Measurements from ENCODE around the gene AKT2.

Gene AKT2

DNA sequence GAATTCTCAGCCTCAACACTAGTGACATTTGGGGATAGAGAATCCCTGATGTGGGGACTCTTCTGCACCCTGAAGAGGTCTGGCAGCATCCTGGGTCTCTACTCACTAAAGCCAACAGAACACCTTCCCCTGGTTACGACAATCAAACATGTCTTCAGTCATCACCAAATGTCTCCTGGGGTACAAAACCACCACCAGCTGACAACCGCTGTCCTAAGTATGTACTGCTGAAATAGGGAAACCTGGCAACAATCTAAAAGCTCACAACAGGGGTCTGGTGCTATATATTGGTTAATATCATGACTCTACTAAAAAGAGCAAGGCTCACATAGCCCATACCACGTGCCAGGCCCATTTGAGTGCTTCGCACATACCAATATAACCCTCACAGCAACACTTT, 13.4 kb downstream of the AKT2 start:
- DNase-seq = no peak

DNA sequence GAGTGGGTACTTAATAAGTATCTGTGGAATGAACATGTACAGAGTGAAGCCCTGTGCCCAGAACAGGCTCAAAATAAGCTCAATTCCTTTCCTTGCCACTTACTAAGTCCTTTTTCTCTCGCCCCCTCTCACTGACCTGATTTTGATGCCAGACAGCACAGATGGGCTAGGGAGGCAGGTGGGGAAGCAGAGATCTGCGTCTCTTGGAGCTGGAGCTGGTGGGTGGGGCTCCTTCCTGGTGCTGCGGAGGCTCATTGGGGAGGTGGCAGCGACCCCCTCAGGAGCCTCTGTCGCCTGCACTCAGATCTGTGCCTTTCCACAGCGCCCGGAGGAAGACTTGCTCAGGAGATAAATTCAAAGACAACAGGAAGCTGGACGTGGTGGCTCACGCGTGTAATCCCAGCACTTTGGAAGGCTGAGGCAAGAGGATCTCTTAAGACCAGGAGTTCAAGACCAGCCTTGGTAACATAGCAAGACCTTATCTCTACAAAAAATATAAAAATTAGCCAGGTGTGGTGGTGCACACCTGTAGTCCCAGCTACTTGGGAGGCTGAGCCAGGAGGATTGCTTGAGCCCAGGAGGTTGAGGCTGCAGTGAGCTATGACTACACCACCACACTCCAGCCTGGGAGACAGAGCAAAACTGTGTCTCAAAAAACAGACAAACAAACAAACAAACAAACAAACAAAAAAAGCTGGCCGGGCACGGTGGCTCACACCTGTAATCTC, 14.6 kb downstream of the AKT2 start:
- DNase-seq = no peak

DNA sequence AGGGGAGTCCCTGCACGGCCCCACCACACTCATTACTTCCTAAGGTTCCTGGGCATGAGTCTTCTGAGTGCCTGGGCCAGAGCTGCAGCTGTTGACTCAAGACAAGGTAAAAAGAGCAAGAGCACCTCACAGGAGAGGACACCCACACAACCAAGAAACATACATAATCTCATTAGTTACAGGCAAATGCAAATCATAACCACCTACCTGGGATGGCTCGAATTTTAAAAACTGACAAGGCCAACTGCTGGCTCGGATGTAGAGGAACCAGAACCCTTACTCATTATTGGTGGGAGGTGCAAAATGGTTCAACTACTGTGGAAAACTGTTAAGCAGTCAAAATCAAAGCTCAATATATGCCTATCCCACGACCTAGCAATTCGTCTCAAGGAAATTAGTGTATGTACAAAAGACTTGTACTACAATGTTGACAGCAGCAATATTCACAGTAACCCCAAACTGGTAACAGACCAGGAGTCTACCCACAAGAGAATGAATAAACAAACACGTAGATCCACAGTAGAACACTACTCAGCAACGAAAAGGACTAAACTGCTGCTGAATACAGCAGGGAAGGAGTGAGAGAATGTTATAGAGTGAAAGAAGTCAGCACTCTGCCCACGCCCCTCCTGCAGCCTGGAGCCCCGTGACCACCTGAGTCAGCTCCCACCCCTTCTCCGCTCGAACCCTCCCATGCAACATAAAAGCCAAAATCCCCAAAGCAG, 15.8 kb downstream of the AKT2 start:
- DNase-seq = no peak

DNA sequence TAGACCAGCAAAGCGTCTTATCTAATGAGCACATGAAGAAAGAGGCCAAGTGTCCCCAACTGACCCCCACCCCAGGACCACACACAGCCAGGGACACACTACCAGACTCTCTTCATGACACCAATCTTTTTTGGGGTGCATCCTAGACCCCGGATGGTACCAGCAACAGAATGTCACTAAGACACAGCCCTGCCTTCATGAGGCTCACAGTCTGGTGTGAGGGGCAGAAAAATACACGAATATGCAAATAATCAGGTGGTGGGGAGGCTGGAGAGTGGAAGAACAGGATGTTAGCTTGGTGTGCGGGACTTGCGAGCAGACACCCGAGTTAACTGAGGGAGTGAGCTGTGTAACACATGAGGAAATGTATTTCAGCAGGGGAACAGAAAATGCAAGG, 17.5 kb downstream of the AKT2 start:
- DNase-seq = no peak

DNA sequence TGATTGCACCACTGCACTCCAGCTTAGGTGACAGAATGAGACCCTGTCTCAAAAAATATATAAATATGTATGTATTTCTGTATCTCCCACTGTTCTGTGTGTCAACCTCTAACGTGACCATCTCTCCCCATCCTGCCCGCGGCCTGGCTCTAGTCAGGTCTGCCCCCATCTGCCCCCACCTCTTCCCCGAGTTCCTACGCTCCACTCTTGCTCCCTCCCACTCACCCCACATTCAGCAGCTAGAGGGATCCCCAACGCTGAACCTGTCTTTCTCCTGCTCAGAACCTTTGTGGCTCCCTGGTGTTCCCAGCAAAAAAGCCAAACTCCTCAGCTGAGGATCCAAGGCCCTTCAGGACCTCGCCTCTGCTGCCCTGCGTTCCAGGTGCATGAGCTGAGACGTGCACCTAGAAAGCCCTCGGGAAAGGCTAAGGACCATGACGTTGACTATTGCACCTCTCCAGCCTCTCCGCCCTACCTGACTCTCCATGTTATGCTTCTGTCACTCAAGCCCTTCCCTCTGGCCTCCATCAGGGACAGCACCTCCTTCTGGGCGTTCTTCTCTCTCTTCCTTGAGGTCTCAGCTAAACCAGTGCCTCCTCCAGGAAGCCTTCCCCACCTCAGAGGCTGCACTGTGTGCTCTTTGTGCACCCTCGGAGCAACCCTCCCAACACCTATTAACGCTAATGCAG, 18.1 kb downstream of the AKT2 start:
- no peak for DNase-seq

DNA sequence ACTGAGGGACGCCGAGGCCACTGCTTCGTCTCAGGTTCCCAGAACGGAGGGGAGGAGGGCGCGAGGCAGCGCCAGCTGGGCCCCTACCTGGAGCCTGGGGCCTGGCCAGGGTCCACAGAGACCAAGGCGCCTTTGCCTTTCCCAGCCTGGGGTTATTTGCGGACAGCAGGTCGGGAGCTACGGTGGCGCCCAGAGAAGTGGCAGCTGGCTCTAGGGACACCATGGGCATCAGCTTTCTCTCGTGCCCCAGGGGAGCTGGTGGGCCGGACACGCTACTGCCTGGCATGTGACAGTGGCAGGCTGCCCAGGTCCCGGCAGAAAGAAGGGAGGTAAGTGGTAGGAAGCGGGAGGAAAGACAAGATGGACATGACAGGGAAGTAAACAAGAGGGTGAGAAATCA, 19.0 kb downstream of the AKT2 start:
- no peak for DNase-seq

DNA sequence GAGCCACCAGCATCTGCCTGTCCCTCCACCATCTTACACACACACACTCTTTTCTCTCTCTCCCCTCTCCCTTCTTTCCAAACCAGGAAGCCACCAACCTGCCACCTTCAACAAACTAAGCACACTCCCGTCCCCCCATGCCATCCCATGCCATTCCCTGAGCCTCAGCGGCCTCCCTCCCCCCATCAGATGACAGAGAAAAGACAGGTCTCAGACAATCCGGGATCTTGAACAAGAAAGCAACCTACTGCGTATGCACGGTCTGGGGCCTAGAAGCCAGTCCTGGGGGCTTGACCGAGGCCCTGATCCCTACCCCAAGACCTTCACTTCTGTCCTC, 19.4 kb downstream of the AKT2 start:
- no peak for DNase-seq

DNA sequence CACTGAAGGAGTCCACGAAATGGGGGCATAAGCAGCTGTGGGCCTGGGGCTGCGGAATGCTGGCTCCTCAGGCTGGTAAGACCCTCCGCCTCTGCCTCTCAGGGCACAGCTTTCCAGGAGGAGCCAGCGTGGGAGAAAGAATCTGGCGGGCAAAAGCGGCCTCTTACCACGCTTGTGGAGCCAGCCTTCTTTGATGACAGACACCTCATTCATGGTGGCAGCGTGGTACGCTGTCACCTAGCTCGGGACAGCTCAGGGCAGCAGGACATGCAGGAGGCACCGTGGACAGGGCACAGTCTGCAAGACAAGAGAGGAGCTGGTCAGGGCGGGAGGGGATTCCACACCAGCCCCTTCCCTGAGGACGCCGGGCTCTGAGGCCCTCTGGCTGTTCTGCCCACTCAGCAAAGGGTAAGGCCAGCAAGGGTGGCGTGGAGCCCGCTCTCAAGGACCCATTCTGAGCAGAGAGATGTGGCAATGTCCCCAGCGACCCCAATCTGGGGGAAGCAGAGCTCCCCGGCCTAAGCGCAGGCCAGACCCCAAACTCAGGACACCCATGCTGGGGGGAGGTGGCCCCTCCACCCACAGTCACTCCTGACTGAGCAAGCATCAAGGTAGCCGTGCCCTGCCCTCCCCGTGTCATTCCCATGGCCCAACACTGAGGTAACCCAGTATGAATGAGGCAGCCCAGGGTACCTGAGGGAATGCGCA, 19.9 kb downstream of the AKT2 start:
- DNase-seq = no peak

DNA sequence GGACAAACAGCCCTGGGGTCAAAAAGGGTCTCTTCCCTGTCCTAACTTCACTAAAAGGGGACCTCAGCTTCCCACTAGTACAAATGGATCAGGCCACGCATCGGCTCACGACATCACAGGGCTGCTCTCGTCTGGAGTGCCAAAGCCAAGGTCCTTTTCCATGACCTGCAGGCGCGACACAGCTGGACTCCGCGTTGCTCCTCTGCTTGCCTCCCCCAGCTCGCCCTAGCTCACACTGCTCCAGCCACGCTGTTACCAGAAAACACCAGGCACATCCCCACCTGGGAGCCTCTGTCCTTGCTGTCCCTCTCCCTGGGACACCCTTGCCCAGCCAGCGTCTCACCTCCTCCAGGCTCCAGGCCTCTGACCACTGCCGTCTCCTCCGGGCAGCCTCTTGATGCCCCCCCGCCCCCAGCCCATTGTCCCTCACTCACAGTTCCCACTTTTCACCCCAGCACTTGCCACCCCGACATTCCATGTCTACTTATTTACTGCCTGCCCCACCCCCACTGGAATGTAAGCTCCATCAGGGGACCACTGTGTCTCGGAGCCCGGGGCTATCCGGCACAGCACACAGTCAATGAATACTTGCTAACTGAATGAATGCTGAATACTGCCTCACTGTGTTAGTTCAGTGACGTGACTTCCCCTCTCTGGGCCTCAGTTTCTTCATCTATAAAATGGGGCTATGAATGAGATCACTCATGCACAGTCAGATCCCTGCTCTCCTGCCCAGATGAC, 20.7 kb downstream of the AKT2 start:
- no peak for DNase-seq

DNA sequence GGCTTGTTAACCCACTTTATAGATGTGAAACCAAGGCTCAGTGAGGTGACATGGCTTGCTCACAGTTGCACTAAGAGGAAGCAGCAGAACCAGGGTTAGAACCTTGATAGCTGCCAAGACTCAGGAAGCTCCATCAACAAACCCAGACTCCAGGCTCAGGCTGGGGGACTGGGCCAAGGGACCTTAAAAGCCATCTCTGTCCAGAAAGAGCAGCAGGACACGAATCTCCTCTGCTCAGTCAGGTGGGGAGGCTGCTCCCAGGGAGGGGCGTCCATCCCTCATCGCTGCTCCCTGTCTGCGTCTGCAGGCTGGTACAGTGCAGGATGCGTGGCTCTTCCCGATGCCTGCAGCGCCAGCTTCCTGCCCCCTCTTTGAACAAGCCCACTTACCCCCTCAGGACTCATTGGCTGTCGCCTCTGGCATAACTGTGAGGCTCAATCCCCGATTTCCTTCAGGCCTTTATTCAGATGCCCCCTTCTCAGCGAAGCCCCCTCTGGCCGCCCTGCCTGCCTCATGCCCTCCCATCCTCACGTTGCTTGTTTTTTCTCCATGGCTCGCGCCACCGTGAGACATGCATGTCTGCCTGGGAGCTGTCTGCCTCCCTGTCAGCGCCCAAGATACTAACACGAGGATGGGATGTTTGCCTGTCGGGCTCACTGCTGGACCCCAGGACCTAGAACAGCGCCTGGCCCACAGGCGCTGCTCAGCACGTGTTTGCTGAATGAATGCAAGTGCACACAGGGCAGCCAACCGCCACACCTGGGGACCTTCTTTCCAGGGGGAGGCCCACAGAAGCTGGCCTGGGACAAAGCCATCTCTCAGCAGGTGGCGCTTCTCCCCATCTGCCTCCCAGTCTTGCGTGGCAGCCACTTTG, 21.5 kb downstream of the AKT2 start:
- no peak for DNase-seq

DNA sequence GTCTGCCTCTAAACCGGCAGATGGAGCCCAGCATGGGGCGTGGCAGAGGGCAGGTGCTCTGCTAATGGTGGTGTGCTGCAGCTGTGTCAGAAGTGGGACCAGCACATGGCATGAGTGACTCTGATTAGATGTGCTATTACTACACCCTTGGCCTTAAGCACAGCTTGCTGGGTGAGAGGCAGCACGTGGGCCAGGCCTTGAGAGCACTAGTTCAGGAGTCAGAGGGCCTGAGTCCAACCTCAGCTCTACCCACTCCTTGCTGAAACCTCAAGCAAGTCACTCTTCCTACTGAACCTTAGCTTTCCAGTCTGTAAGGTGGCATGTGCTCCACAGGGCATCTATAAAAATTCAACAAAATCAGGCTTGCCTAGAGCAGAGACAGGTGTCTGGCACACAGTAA, 22.7 kb downstream of the AKT2 start:
- no peak for DNase-seq

DNA sequence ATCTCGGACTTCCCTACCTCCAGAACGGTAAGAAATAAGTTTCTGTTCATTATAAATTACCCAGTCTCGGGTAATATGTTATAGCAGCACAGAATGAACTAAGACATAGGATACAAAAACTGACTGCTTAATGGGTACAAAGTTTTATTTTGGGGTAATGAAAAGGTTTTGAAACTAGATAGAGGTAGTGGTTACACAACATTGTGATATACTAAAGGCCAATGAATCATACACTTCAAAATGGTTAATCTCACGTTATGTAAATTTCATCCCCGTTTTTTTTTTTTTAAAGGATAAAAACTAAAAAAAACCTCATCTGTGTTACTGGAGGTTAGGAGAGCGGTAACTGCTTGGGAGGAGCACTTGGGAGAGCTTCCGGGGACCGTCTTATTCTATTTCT, 23.5 kb downstream of the AKT2 start:
- no peak for DNase-seq

DNA sequence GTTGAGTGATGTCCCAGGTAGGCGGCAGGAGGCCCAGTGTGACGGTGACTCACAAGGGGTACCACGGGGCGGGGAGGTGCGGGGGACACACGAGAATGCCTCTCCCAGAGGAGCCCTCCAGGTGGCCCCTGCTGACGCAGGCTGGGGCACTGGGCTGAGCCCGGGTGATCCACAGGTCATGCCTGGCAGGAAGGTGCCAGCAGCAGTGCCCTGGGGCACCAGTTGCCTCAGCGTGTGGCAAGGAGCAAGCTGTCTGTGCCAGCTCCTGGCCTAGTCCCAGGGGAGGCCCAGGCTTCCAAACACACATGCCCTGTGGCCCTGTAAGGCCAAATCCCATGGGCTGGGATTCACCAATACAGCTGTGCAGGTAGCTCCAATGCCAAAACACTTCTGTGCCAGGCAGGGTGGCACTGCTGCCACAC, 28.0 kb downstream of the AKT2 start:
- DNase-seq = no peak

DNA sequence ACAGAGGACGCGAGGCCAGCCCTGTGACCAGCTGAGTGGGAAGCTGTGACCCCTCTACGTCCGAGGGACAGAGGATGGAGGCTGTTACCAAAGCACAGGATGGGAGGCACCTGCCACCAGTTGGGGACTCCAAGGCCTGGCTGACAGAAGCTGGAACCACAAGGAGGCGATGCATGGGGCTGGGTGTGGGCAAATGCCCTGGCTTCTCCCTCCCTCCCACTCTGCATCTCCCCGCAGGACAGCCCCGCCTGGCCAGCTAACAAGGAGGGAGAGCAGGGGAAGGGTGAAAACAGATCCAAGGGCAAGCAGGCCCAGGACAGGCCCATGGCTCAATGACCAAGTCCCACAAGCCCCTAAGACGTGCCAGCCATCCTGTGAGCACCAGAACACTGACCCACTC, 28.6 kb downstream of the AKT2 start:
- no peak for DNase-seq

DNA sequence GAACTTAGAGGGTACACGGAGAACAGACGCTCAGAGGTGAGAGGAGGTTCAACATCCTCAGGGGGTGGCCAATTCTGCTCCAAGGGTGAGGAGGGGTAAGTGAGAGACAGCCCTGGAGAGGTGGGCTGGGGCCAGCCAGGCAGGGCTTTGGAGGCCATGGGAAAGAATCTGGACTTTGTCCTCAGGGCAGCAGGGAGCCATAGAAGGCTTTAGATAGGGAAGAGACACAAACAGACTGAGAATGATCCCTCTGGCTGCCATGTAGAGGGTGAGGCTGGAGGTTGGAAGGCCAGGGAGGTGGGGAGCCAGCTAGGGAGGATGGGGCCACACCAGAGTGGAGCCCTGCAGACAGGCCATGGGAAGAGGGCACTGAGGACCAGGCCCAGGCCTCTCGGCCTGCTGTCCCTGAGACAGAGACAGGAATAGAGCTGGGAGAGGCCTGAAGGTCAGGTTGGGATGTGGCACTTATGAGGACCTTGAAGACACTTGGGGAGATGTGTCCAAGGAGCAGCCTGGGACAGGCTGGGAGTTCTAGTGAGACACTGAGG, 29.5 kb downstream of the AKT2 start:
- no peak for DNase-seq

DNA sequence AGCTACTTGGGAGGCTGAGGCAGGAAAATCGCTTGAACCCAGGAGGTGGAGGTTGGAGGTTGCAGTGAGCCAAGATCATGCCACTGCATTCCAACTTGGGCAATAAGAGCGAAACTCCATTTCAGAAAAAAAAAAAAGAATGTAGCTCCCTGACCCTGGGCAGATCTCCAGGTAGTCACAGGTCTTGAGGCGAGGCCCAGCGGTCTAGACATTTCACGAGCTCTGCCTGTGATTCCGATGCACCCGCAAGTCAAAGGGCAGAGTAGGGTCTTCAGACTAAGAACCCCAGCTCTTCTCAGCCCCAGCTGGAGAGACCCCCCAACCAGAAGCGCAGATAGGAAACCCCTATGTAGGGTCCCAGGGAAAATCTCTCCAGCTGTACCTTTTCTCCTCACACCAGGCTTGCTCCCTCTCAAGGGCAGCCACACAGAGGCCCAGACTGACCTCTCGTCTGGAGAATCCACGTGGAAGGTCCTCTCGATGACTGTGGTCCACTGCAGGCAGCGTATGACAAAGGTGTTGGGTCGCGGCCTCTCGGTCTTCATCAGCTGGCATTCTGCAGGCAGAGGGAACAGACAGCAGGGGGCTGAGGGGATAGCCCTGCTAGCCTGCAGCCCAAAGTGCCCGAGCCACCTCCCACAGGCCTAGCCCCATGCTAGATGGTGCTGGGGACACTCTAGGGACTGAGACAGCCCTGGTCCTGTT, 30.3 kb downstream of the AKT2 start:
- no peak for DNase-seq

DNA sequence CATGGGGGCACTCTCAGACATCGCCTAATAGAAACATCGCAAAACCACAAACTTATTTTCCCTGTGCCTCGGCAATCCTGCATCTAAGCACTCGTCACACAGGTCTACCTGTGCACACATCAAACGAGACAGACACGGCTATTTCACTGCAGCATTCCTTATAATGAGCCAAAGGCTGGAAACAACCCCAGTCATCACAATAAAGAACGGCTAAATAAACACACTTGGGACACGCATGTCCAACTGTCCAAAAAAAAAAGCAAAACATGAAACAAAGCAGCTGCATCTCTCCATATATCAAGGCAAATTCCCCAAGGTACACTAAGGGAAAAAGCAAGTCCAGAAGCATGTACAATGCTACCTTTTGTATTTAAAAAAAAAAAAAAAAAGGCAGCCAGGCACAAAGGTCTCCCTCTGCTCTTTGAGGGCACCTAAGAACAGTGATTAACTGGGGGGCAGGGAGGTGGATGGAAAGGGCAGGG, 31.5 kb downstream of the AKT2 start:
- DNase-seq = no peak

DNA sequence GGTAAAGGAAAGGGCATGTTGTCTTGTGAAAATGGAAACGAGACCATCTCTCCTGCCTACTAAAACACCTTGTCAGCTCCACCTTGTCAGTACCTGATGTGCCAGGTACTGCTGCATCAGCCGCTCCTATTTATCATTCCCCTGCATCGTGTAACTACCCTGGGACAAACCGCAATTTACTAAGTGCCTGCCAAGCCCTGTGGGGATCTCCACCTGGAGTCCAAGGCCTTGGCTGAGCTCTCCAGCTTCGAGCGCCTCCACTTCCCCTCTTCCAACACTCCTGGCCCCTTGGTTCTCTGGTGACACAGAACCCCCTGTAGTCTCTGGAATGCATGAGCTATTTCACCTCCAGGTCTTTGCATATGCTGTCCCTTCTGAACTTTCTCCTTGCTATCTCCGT, 32.8 kb downstream of the AKT2 start:
- no peak for DNase-seq

DNA sequence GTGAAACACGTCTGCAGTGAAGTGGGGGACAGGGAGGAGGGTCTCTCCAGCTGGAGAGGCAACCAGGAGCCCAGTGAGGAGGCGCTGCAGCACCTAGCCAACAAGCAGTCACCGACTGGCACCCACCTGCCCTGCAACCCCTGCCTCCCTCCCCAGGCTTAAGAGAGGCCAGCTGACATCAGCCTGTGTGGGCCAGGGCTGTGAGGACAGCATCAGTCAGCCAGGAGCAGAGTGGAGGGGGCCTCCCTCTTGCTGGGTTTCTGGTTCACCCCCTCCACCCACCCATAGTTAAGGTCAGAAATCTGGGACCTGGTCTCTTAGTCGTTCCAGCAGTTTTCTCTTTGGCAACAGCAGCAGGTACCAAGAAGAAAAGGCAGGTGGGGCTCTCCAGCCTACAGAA, 33.2 kb downstream of the AKT2 start:
- DNase-seq = no peak

DNA sequence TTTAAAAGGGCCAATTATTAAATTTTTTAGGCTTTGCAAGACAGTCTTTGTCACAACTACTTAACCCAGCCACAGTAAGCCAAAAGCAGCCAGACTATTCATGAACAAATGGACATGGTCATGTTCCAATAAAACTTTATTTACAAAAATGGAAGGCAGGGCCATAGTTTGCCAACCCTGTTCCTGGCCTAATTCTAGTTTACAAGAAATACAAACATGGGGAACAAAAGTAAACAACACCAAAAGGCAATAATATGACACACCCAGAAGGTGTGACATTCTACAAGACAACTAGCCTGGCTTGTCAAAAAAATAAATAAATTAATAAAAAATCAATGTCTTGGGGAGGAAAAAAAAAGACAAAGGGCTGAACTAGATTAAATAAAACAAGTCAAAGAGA, 33.9 kb downstream of the AKT2 start:
- no peak for DNase-seq

DNA sequence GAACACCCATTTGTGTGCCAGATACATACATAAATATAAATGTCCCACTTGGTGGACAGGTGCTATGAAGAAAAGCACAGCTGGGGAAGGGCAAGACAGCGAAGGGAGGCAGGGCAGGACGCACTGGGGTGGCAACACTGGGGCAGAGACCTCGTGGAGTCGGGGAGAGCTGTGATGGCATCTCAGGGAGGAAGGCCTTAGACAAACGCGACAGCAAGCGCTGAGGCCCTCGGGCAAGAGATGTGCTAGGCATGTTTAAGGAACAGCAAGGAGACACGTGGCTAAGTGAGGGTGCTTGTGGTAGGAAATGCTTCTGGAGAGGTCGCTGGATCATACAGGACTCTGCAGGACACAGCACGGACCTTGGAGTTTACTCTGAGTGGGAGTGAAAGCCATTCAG, 35.4 kb downstream of the AKT2 start:
- no peak for DNase-seq
